GM12801 (cell line): ENCODE measurements around the gene SRD5A2.

Experiments used
- TF ChIP-seq, protein P1 (sequence below): IDR thresholded peaks from one replicate; pipeline ENCODE4 v1.5.1; 2011; ENCODE audit warnings: control low read depth; ENCODE audit not compliant: insufficient read length; ENCODE audit errors: extremely low read depth

SRD5A2 gene

DNA sequence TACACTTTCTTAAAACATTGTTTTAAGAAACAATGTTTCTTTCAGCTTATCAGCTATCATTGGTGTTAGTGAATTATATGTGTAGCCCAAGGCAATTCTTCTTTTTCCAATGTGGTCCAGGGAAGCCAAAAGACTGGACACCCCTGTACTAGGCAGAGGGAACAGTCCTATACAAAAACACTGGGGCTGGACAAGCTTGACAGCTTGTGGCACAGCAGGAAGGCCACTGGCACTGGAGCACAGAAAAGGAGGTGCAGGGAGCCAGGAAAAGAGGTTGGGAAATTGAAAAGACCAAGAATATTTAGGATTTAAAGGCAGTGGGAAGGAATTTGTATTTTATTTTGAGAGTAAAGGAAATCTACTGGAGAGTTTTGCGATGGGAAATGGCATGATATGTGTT is 47.7 kb downstream of the SRD5A2 start:
- TF ChIP-seq, protein P1, sequence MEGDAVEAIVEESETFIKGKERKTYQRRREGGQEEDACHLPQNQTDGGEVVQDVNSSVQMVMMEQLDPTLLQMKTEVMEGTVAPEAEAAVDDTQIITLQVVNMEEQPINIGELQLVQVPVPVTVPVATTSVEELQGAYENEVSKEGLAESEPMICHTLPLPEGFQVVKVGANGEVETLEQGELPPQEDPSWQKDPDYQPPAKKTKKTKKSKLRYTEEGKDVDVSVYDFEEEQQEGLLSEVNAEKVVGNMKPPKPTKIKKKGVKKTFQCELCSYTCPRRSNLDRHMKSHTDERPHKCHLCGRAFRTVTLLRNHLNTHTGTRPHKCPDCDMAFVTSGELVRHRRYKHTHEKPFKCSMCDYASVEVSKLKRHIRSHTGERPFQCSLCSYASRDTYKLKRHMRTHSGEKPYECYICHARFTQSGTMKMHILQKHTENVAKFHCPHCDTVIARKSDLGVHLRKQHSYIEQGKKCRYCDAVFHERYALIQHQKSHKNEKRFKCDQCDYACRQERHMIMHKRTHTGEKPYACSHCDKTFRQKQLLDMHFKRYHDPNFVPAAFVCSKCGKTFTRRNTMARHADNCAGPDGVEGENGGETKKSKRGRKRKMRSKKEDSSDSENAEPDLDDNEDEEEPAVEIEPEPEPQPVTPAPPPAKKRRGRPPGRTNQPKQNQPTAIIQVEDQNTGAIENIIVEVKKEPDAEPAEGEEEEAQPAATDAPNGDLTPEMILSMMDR = no peak

DNA sequence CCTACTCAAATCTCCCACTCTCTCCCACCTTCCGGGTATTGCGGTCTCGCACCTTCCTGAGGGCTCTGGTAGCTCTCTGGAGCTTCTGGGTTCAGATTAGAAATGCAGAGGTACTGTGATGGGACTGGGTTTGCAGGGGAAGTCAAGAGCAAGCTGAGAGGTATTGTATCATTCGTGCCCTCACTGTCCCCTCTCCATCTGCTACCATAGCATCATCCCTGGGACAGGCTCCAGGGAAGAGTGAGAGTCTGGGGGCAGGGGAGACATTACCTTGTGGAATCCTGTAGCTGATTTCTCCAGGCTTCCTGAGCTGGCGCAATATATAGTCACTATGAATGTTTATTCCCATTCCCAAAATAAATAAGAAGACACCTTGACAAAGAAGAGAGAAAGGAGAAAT is 49.6 kb downstream of the SRD5A2 start:
- TF ChIP-seq, protein P1 = no peak

DNA sequence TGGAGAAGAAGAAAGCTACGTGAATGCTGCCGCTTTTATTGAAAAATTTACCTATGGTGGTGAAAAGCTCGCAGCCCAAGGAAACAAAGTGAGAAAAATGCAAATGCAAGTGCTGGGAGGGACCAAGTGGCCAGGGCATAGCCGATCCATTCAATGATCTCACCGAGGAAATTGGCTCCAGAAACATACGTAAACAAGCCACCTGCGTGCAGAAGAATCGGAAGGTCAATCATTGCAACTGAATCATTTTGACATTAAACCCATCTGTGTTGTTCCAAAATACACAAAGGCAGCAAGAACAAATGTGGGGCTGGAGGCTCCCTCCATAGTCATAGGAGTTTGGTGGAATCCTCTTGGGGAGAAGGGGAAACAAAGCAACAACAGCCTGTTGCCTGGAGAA is 51.5 kb downstream of the SRD5A2 start:
- TF ChIP-seq, protein P1 = no peak

DNA sequence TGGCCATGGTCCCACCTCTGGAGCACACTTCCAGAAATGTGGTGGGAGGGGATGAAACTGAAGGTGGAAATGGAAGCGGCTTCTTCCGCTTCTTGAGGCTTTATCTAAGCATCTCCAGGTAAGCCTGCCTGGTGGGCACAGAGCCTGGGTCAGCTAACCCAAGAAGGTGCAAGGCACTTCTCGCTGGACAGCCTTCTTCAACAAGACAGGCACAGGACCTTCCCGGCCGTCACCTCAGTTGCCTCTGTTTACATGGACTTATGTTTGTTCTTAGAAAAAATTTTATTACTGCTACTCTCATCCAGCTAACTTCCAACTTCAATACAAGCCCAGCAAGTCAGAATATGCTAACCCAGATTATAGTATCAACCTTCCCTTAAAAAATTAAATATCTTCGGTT is 51.9 kb downstream of the SRD5A2 start:
- TF ChIP-seq, protein P1 = no peak

DNA sequence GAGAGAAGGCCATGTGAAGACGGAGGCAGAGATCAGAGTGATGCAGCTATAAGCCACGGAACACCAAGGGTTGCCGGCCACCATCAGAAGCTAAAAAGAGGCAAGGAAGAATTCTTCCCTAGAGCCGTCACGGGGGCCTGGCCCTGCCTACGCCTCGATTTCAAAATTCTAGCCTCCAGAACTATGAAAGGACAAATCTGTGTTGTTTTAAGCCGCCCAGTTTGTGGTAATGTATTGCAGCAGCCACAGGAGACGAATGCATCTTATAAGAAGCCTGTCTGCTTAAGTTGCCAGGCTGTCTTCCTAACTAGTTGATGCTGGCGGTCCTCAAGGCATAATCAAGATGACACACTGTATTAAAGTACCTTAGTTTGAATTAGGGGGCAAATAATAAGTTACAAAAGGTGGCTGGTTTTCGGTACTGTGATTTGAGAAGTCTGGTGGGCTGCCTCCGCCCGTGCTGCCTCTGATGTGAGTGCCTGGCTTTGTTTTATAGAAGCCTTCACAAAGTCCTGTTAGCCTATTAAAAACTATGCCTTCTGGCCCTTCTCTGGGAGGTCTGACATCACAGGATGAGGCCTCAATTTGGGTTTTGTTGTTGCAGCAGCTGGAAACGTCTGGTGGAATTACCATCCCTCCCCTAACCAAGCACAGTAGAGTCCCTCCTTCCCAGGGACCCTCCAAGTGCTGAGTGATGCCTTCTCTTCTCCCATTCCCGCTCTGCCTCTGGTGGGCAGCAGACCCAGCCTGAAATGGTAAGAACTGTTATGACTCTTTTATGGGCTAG is 53.6 kb downstream of the SRD5A2 start:
- TF ChIP-seq, protein P1 = no peak

DNA sequence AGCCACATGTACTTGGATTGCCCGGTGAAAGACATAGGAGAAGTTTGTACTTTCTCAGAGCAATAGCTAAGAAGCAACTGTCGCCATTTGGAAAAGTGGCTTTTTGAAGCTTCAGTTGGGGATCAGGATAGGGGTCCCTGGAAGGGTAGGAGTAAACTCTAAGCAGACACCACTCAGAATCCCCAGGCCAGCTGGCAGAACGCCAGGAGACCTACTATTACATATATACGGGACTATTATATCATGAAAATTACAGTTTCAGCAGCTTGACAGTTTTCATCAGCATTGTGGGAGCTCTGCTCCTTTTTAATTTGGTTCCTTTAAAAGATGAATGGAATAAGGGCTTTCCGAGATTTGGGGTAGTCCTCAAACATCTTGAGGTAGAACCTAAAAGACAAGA is 54.9 kb downstream of the SRD5A2 start:
- TF ChIP-seq, protein P1 = no peak

DNA sequence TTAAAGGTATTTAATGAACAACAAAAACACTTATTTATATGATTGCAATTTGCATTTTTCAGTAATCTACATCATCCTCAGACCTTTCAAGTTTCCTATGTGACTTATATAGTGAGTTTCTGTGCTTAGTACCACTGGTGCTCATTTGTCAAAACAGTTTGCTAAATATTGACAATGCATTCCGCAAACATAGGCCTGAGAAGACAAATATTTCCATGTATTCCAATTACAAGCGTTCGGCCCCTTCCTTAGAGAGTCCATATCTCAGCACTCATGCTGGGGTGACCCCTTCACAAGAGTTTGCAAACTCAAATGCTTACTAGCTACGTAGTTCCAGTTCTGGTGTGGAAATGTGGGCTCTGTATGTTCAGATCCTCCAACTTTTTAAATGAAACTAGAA is 56.1 kb downstream of the SRD5A2 start:
- TF ChIP-seq, protein P1 = no peak
